Lung microvascular endothelial cell (primary cell): Measurements from ENCODE around the gene ADGRA1. TPM values are rescaled to one million over a fixed set of nuclear protein-coding genes. Genes with fewer than 3 reads are reported as not detected.
"Not testable (repeated sequence)": the region's sequence is repeated elsewhere in the genome, so short reads cannot be mapped to it uniquely, and the experiment has no call there.

Source experiments
- DNase-seq, 2 donors: peaks; one replicate each; pipeline versions ENCODE4 v3.0.0 to v3.0.0-alpha.2; 2010; ENCODE audit warnings: low read depth in 2 of 2
- total RNA-seq: library from RNA; depleted of rRNA; stranded (reverse); fragments of >200 nt; gene quantifications from 2 replicates; pipeline ENCODE4 v1.2.1, GENCODE V29; 2014

The ADGRA1 gene
- total RNA-seq, 1 donor from 2014 or later, result under 0.01 TPM

GRCh38 chr10:133110609-133111275, 23.0 kb downstream of the ADGRA1 start:
- peak; percentile 7 to 84 for DNase-seq

GRCh38 chr10:133111640-133112039, 23.9 kb downstream of the ADGRA1 start:
- not testable (repeated sequence) for DNase-seq

GRCh38 chr10:133113146-133113830, 25.6 kb downstream of the ADGRA1 start:
- DNase-seq, result no peak

GRCh38 chr10:133113847-133114246, 26.1 kb downstream of the ADGRA1 start:
- DNase-seq, result no peak

GRCh38 chr10:133114251-133114650, 26.5 kb downstream of the ADGRA1 start:
- DNase-seq, result no peak

GRCh38 chr10:133114726-133115452, 27.2 kb downstream of the ADGRA1 start:
- DNase-seq, result no peak

GRCh38 chr10:133115453-133115842, 27.7 kb downstream of the ADGRA1 start:
- no peak for DNase-seq

- DNase-seq, result no peak
These were observed 28.3 kb downstream of the ADGRA1 start for GRCh38 chr10:133115976-133116375.

GRCh38 chr10:133116455-133116854, 28.7 kb downstream of the ADGRA1 start:
- no peak for DNase-seq

GRCh38 chr10:133117036-133117687, 29.4 kb downstream of the ADGRA1 start:
- DNase-seq, result no peak

GRCh38 chr10:133117688-133118071, 30.0 kb downstream of the ADGRA1 start:
- no peak for DNase-seq

- DNase-seq, result no peak
These were observed 33.8 kb downstream of the ADGRA1 start for GRCh38 chr10:133121479-133121878.

- no peak for DNase-seq
These were observed 34.6 kb downstream of the ADGRA1 start for GRCh38 chr10:133122171-133122935.

- DNase-seq, result no peak
These were observed 35.5 kb downstream of the ADGRA1 start for GRCh38 chr10:133123050-133123745.

- DNase-seq, result no peak
These were observed 36.1 kb downstream of the ADGRA1 start for GRCh38 chr10:133123746-133124356.

- peak; percentile 22 to 65 for DNase-seq
These were observed 36.9 kb downstream of the ADGRA1 start for GRCh38 chr10:133124357-133125211.

GRCh38 chr10:133125901-133126300, 38.2 kb downstream of the ADGRA1 start:
- DNase-seq, result no peak

GRCh38 chr10:133126431-133127290, 38.9 kb downstream of the ADGRA1 start:
- DNase-seq, result no peak
